T-helper 1 cell treated with Interleukin-12 subunit alpha and Interleukin-12 subunit beta and Interleukin-4 antibody, amounts not matched to agents 30 ng/mL and 1 ng/mL, for 36 hours (primary cell): ENCODE data around the gene UBE2I. TPM values are rescaled to one million over a fixed set of nuclear protein-coding genes. Genes with fewer than 3 reads are reported as not detected.
"Not testable (repeated sequence)": the region's sequence is repeated elsewhere in the genome, so short reads cannot be mapped to it uniquely, and the experiment has no call there.

Experiments used
- intact Hi-C: fragments of 100-400 bp; cut with micrococcal nuclease; formaldehyde crosslinking; loops from one replicate; pipeline ENCODE4 v1.15.1; 2024
- total RNA-seq: library from RNA; stranded (reverse); gene quantifications from 2 replicates; pipeline ENCODE4 v1.2.3, GENCODE V29; 2022

The UBE2I gene
- total RNA-seq, 1 donor from 2014 or later = 224 TPM

DNA sequence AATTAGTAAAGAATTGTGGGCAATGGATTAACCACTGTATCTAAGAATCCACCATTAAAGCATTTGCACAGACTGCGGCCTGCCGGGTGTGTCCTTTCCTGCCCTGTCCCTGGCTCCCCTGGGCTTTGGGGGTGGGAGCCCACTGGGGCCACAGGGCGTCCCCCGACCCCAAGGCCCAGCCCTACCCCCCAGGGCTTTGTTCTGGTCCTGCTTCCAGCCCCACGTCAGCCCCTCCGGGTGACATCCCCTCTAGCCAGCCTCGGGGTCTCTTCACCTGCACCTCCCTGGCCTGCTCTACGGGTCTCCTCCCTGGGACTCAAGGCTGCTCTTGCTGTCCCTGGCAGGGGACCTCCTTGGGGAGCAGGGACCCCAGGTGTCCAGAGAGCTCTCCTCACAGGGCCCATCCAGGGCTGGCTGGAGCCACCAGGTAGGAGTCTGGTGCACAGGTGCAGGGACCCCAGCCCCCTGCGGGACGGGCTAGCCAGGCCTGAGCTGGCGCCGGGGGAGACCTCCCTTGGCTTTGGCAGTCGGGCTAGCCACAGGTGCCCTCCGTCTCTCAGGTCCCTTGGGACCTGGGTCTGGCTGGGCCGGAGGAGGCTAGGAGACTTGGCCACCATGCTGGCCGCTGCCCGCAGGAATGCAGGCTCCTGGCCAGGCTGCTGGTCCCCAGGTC is 17.6 kb downstream of the UBE2I start:
- intact Hi-C loops = no loop called here

DNA sequence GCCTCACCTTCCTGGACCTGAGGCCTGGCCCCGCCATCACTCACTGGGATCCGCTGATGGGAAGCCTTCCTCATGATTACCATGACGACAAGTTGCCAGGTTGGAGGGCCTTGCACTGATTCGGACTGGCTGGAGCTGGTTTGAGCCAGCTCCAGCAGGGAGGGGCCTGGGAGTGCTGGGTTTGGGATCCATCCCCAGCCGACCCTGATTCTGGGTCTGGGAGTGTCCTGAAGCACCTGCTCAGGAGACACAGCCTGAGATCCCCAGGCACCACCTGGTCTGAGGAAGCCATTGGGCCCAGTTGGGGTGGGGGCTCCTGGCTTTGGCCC is 18.1 kb downstream of the UBE2I start:
- intact Hi-C loops = no loop called here

GRCh38 chr16:1328136-1328535 is 18.7 kb downstream of the UBE2I start:
- intact Hi-C loops = not testable (repeated sequence)

- intact Hi-C loops = not testable (repeated sequence)
These were observed 19.5 kb downstream of the UBE2I start for GRCh38 chr16:1328961-1329360.

- intact Hi-C loops = no loop called here
These were observed 21.0 kb downstream of the UBE2I start for GRCh38 chr16:1330260-1330914.

GRCh38 chr16:1330931-1331711 is 21.7 kb downstream of the UBE2I start:
- intact Hi-C loops = no loop called here

DNA sequence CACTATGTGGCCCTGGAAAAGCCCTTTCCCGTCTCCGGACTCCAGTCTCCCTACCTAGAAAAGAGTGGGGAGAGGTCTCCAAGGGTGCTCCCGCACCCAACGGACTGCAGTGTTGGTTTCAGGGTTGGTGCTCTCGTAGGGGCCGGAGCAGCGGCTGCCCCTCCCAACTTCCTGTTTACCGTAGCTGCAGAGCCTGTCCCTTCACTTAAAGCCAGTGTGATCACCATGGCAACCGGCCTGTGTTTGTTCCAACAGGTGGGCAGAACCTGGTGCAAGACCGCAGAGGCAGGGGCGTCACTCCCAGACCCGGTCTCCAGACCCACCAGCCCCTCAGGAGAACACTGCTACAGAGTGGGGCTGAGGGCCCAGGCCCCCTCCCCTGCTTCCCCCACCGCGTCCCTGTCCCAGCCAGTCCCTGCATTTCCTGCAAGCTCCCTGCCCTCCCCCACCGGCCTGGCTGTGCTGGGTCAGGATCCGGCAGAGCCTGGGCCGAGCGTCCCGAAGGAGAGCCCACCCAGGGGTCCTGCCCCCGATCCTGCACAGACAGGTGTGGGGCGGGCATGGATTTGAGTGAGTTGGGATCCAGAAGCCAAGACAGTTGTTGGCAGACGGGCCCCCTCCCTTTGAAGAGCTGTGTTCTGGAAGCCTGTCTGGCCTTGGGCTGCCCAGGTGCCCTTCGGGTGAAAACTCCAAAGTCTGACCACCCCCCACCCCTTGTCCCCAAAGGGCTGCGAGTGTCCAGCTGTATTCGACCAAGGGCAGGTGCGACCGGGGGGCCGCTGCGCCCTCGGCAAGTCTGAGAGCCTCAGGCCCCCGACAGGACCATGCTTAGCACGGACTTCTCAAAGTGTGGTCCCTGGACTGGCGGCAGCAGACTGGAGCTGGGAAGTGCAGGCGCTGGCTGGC is 22.5 kb downstream of the UBE2I start:
- intact Hi-C loops = no loop called here

DNA sequence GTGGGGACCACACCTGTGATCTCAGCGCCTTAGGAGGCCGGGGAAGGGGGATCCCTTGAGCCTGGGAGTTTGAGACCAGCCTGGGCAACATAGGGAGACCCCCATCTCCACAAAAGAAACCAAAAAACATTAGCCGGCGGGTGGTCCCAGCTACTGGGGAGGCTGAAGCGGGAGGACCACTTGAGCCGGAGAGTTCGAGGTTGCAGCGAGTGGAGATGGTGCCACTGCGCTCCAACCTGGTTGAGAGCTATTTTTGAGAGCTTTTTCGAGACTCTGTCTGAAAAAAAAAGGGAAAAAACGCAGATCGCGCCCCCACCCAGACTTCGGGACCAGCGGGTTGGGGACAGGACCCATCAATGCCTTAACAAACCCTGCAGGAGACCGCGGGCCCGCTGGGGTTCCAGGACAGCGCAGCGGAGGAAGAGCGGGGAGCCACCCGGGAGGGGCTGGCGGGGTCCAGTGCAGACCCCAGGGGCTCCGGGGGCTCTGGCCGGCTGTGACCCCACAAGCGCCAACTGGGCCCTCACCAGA is 23.2 kb downstream of the UBE2I start:
- intact Hi-C loops = loop anchor here (1.0 kb wide), 2 partner anchors 11 to 22 kb away; no protein-coding TSS in a partner anchor

DNA sequence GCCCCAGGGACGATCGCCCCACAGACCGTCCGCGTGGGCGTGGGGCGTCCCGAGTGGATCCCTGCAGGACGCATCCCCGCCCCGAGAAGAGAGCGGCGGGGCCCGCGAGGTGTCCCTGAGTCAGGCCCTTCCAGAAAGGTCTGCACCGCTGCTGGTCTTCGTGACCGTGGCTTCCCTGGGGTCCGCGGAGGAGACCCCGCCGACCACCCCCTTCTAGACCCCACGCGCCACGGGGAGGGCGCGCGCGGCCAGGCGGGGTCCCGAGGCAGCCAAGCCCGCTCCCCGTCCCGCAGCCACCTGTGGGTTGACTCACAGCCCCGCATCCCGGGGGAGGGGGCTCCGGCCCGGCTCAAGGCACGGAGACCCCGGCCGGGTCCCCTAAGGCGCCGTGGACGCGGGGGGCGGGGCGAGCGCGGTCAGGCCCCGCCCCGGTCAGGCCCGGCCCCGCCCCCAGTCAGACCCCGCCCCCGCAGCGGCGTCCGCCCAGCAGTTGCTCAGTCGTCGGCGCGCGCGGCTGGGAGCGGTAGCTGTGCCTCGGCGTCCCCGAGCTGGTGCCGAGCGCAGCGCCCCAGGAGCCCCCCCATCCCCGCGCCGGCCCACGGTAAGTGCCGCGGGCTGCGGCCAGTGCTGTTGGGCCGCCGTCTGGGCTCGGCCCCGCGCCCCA is 23.8 kb downstream of the UBE2I start, which contains the start of gene BAIAP3:
TSS of gene BAIAP3 (plus strand) at position 497 of the 664 bp plus-strand sequence. CDS start 4,905 bp downstream, outside the sequence.
- intact Hi-C loops = loop anchor here (1.0 kb wide), 2 partner anchors 10 to 23 kb away; no protein-coding TSS in a partner anchor

DNA sequence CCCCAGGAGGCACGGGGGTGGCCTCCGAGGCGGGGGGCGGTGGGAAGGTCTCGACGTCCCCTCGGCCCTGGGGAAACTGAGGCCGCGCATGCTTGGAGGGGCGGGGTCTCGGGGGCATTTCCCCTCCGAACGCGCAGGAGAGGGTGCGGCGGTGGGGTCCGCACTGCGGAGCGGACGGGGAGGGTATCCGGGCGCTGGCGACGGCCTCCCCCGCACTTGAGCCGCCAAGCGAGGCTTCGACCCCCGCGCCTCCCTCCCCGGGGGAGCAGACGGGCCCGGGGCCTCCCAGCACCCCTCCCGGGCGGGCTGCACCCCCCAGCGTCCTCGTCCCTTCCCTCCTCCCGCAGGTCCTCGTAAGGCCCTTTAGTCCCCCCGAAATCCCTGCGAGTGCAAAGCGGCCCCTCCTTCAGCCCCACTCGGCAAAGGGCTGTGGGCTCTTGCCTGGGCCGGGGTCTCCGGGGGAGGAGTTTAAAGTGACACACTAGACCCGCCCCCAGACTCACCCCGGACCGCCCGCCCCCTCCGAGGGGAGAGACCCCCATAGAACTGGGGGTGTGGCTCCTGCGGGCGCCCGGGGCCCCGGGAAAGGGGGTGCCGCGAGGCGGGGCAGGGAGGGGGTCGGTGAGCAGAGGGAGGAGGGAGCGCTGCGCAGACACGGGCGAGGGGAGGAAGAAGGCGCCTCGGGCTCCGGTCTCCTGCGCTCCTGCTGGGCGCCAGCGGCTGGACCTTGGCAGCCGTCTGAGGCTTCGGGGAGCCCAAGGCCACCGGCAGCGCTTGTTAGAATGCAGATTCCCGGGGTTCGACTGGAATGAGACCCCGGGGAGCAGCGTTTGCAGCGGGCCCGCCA is 24.6 kb downstream of the UBE2I start:
- intact Hi-C loops = loop anchor here (1.0 kb wide), 2 partner anchors 9 to 24 kb away; no protein-coding TSS in a partner anchor

DNA sequence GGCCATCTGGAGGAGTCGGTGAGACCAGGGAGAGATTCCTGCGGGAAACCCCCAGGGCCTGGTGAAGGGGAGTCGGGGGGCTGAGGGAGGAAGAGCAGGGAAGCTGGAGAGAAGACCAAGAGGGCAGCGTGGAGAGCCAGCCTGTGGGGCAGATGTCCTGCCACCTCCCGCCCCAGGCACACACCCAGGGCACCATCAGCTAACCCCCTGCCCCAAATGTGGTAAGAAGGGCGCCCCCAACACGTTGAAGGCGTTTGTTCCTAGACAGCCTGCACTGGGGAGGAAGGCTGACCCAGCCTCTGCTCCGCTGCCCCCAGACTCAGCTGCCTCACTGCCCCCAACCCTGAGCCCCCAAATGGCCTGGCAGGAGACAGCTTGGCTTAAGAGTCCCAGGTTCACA is 25.3 kb downstream of the UBE2I start:
- intact Hi-C loops = no loop called here

- intact Hi-C loops = no loop called here
These were observed 26.0 kb downstream of the UBE2I start for GRCh38 chr16:1335211-1335971.

DNA sequence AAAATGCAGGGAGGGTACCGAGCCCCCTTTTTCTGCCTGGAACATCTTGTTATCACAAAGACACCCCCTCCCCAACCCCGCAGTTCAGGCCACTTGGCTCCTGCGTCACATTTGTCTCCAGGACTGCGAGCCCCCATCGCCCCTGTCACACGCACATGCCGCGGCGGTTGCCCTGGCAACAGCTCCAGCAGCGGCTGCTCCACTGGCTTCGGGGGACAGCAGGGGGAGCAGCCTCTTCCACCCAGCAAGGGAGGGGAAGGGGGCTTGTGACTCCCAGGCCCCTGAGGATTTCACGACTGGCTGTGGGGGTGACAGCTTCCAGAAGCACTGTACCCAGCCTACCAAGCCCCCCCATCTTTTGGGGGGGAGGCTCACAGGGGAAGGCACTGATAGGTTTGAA is 26.6 kb downstream of the UBE2I start:
- intact Hi-C loops = loop anchor here (1.0 kb wide), 1 partner anchor 65 kb away; no protein-coding TSS in a partner anchor

DNA sequence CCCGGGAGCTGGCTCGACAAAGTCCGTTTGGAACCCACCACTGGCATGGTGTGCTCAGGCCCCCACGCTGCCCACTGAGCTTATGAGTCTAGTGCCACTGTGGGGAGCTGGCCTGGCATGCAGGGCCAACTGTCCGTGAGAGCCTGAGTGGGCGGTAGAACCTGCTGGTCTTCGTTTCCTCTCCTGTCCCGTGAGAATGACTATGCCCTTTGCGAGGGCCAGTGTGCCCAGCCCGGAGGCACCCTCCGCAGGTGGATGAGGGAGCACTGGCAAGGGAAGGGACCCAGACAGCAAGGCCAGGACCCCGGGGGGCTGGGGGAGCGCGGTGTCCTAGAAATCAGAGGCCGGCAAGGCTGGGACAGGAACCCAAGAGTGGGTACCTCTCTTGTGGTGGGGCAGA is 27.2 kb downstream of the UBE2I start:
- intact Hi-C loops = loop anchor here (1.0 kb wide), 1 partner anchor 65 kb away; no protein-coding TSS in a partner anchor

GRCh38 chr16:1337486-1337885 is 28.1 kb downstream of the UBE2I start:
- intact Hi-C loops = no loop called here

DNA sequence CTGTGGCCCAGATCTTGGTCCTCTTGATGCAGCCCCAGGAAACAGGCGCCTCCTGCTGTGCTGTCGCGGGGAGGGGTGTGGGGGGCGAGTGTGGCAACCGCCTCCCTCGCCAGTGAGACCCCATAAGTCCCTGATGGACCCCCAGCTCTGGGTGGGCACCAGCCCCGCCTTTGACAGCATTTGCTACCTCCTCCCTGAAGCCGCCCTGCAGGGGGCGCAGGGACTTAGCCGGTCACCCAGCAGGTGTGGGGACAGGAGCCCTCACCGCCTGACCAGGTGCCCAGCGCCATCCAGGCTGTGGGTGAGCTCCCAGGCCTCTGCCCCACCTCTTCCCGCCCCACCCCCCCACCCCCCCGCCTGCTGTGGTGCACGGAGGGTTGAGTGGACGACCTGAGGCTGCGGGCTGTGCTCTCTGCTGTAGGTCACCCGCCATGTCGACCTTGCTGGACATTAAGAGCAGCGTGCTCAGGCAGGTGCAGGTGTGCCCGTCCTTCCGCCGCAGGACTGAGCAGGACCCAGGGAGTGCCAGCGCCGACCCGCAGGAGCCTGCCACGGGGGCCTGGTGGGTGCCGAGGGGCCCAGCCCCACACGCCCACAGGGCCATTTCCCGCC is 28.8 kb downstream of the UBE2I start:
- intact Hi-C loops = no loop called here

DNA sequence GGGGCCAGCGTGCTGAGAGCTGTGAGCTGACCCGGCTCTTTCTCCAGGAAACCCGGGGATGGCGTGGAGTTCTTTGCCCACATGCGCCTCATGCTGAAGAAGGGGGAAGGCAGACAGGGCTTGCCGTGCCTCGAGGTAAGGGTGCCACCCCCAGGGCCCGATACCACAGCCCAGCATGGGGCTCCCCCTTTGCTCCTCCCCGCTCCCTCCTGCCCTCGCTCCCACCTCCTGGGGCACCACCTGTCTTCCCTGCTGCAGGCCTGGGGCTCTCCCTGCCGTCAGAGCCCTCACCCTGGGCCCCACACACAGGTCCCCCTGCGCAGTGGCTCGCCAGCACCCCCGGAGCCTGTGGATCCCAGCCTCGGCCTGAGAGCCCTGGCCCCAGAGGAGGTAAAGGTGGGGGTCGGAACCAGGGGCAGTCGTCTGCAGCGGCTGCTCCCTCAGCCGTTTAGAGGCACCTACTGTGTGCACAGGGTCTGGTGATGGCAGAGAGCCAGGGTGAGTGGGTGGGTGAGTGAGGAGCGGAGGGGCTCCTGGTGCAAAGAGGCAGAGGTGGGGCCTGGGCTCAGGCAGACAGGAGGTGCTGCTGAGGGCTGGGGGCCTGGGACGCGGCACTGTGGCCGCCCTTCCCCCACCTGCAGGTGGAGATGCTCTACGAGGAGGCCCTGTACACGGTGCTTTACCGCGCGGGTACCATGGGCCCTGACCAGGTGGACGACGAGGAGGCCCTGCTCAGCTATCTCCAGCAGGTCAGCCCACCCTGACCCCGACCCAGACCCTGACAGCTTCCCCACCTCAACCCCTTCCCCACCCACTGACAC is 29.6 kb downstream of the UBE2I start:
- intact Hi-C loops = no loop called here
